Adrenal gland (tissue), 5 donors: ENCODE data around the gene CADM4.

Source experiments
- CTCF ChIP-seq, 6 experiments: fragments of 450-650 bp in 4 of 6; fragments of 200-600 bp in 2 of 6; sonication (generic) in 1 of 6; IDR thresholded peaks; 1 replicate in 5 of 6; 2 replicates in 1 of 6; pipeline versions ENCODE4 v1.5.1 to v1.8.0; 2016 to 2021; ENCODE audit warnings: antibody characterized with exemption in 6 of 6, mild to moderate bottlenecking in 2 of 6, moderate library complexity in 1 of 6
- POLR2A ChIP-seq, 2 donors: fragments of 450-650 bp; IDR thresholded peaks; one replicate each; pipeline ENCODE4 v1.6.1; 2017; ENCODE audit warnings: antibody characterized with exemption in 2 of 2, mild to moderate bottlenecking in 2 of 2, moderate library complexity in 1 of 2
- donor health status: DM: no; HTN: no; CAD: no.

GRCh38 chr19:43616306-43616705, 23.3 kb downstream of the CADM4 start:
- TF ChIP-seq CTCF (IDR thresholded peaks at IDR 0.05) = no peak
- TF ChIP-seq POLR2A (IDR thresholded peaks at IDR 0.05) = no peak
